ENCODE data around the gene PRLR.

- TF ChIP-seq EZH2phosphoT487 (IDR thresholded peaks at IDR 0.05; ENCODE audit: unreplicated experiment) (no peak), CTCF (conservative IDR thresholded peaks at IDR 0.05; ENCODE audit: low read depth in 2 of 2) (no peak), POLR2AphosphoS5 (IDR thresholded peaks at IDR 0.05; ENCODE audit: low read depth) (no peak), EZH2 (IDR thresholded peaks at IDR 0.05; ENCODE audit: low read depth, unreplicated experiment) (no peak), ETS1 (IDR thresholded peaks at IDR 0.05) (no peak), STAT1 (IDR thresholded peaks at IDR 0.05; ENCODE audit: unreplicated experiment) (no peak), REST (IDR thresholded peaks at IDR 0.05; ENCODE audit: unreplicated experiment) (no peak), CREB1 (CRISPR knock-in tag; IDR thresholded peaks at IDR 0.05; ENCODE audit: low read depth) (no peak)
These were observed 225.5 kb downstream of the PRLR start for GRCh38 chr5:35004771-35005170.
